Activated gamma-delta T cell (primary cell): ENCODE results near the gene CYP2J2.
"Not testable (repeated sequence)": the region's sequence is repeated elsewhere in the genome, so short reads cannot be mapped to it uniquely, and the experiment has no call there.

Source experiments
- DNase-seq: peaks from one replicate; lab custom pipeline; 2025; lab: John Stamatoyannopoulos, UW

Gene CYP2J2

GRCh38 chr1:59877108-59877682 lies 49.4 kb downstream of the CYP2J2 start:
- no peak for DNase-seq

- no peak for DNase-seq
These were observed 54.8 kb downstream of the CYP2J2 start for GRCh38 chr1:59871746-59872145.

GRCh38 chr1:59866462-59866861 lies 60.1 kb downstream of the CYP2J2 start:
- no peak for DNase-seq

GRCh38 chr1:59857679-59858354 lies 68.8 kb downstream of the CYP2J2 start:
- no peak for DNase-seq

GRCh38 chr1:59856725-59857338 lies 69.7 kb downstream of the CYP2J2 start:
- no peak for DNase-seq

GRCh38 chr1:59855297-59855696 lies 71.3 kb downstream of the CYP2J2 start:
- not testable (repeated sequence) for DNase-seq

GRCh38 chr1:59852117-59852516 lies 74.5 kb downstream of the CYP2J2 start:
- DNase-seq: no peak

- DNase-seq: no peak
These were observed 79.7 kb downstream of the CYP2J2 start for GRCh38 chr1:59846895-59847282.

GRCh38 chr1:59846209-59846894 lies 80.2 kb downstream of the CYP2J2 start:
- DNase-seq: no peak

GRCh38 chr1:59845091-59845490 lies 81.5 kb downstream of the CYP2J2 start:
- no peak for DNase-seq
